AG09319 (cell line): Measurements from ENCODE around the gene ADPRHL1.

Experiments used
- DNase-seq: peaks from one replicate; pipeline ENCODE4 v3.0.0-alpha.2; 2010; ENCODE audit warnings: low read depth; ENCODE audit errors: extremely low read depth
- TF ChIP-seq, protein P1 (sequence below): IDR thresholded peaks from 2 replicates; pipeline ENCODE4 v1.5.1; 2011; ENCODE audit warnings: low read depth, mild to moderate bottlenecking, inconsistent platforms, low read length, moderate library complexity

Gene ADPRHL1

GRCh38 chr13:113489171-113489548, 35.9 kb upstream of the ADPRHL1 start:
- TF ChIP-seq, protein P1, sequence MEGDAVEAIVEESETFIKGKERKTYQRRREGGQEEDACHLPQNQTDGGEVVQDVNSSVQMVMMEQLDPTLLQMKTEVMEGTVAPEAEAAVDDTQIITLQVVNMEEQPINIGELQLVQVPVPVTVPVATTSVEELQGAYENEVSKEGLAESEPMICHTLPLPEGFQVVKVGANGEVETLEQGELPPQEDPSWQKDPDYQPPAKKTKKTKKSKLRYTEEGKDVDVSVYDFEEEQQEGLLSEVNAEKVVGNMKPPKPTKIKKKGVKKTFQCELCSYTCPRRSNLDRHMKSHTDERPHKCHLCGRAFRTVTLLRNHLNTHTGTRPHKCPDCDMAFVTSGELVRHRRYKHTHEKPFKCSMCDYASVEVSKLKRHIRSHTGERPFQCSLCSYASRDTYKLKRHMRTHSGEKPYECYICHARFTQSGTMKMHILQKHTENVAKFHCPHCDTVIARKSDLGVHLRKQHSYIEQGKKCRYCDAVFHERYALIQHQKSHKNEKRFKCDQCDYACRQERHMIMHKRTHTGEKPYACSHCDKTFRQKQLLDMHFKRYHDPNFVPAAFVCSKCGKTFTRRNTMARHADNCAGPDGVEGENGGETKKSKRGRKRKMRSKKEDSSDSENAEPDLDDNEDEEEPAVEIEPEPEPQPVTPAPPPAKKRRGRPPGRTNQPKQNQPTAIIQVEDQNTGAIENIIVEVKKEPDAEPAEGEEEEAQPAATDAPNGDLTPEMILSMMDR = no peak
- DNase-seq = no peak

DNA sequence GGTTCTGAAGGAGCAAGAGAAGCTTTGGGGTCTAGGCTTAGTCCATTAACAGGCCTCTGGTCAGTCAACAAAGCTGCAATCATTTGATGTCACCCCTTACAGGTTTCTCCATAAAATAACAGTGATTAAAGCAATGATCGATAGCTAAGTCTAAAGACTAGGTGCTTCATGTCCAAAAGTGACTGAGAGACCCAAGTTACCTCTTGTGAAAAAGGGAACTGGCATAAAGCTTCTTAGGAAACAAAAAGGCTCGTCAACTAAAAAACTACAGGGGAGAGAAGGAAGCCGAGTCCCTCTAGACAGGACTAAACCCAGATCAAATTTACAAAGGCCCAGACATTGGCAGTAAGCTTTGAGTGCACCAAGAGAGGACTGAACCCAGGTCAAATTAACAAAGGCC, 35.0 kb upstream of the ADPRHL1 start:
- no peak for DNase-seq
- TF ChIP-seq, protein P1 = no peak

DNA sequence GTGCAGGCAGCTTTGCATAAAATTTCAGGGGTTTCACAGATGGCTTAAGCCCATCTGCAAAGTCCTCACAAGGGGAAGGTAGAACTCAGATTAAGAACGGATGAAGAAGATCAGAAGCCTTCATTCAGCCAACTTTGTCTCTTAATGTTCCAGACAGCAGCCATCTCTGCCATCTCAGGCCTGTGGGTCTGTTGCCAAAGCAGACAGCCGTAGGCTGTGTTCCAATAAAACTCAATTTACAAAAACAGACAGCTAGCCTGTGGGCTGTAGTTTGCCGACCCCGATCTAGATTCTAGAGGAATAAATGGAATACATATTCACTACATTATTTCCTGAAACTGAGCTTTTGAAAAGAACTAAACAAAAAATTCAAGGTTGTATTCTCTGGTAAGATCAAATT, 33.4 kb upstream of the ADPRHL1 start:
- TF ChIP-seq, protein P1 = no peak
- DNase-seq = no peak

GRCh38 chr13:113485545-113485944, 32.3 kb upstream of the ADPRHL1 start:
- TF ChIP-seq, protein P1 = no peak
- no peak for DNase-seq

DNA sequence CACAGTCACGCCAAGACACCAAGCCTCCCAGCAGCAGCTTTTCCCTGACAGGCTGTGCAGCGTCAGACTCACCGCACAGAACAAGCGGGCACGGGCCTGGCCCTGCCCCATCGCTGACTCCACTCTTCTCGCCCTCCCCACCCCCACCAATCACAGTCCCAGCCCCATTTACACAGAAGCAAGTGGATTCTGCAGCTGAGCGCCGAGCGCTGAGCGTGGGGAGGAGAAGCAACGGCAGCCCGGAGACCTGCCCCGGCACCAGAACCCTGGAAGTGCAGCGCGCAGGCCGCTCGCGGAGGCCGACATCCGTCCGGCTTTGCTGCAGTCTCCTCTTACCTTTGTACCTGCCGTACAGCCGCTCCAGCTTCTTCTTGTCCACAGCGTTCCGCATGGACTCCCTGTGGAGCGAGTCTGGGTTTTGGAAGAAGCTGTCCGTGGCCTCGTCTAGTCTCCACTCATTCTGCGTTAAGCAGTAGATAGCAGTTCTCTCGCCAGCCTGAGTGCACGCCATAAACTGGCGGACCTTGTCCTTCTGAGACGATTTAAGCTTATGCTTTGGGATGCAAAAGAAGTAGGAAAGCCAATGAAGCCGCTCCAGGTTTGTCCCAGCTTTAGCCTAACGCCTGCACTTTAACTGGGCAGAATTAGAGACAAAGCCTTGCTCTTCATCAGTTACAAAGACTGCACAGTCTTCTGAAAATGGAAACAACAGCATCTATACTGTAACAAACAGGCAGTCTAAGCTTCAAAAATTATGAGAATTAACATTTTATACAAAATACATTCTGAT, 30.4 kb upstream of the ADPRHL1 start:
- TF ChIP-seq, protein P1 = no peak
- DNase-seq = no peak

- no peak for DNase-seq
- TF ChIP-seq, protein P1 = no peak
Measured at GRCh38 chr13:113483081-113483480, 29.8 kb upstream of the ADPRHL1 start.

GRCh38 chr13:113479179-113479578, 25.9 kb upstream of the ADPRHL1 start:
- TF ChIP-seq, protein P1 = no peak
- no peak for DNase-seq
